H9 (cell line): Measurements from ENCODE around the gene AGBL4. TPM values are rescaled to one million over a fixed set of nuclear protein-coding genes. Genes with fewer than 3 reads are reported as not detected.

Source experiments
- DNase-seq: peaks from one replicate; pipeline ENCODE4 v3.0.0-alpha.2; 2017
- H2AFZ ChIP-seq: one replicate; pipeline ENCODE4 v1.6.1; 2013; ENCODE audit warnings: mild to moderate bottlenecking, low read length, control low read depth, moderate library complexity
- H2AK5ac ChIP-seq: 2 replicates; pipeline ENCODE4 v1.6.1; 2013; ENCODE audit warnings: low read length, control low read depth, mixed read lengths; ENCODE audit not compliant: insufficient read length
- H2BK120ac ChIP-seq: one replicate; pipeline ENCODE4 v1.6.1; 2013; ENCODE audit warnings: low read depth, mild to moderate bottlenecking, low read length, control low read depth, inconsistent platforms; ENCODE audit not compliant: poor library complexity, severe bottlenecking
- H2BK12ac ChIP-seq: 2 replicates; pipeline ENCODE4 v1.6.1; 2013; ENCODE audit warnings: low read length, control low read depth, mixed read lengths, low read depth; ENCODE audit not compliant: insufficient read length
- H2BK15ac ChIP-seq: 2 replicates; pipeline ENCODE4 v1.6.1; 2013; ENCODE audit warnings: low read depth, low read length, control low read depth
- H2BK20ac ChIP-seq: one replicate; pipeline ENCODE4 v1.6.1; 2013; ENCODE audit warnings: low read depth, mild to moderate bottlenecking, low read length, control low read depth, inconsistent platforms; ENCODE audit not compliant: poor library complexity, severe bottlenecking
- H2BK5ac ChIP-seq: 2 replicates; pipeline ENCODE4 v1.6.1; 2013; ENCODE audit warnings: low read length, control low read depth, mixed read lengths; ENCODE audit not compliant: insufficient read length
- H3K14ac ChIP-seq: 2 replicates; pipeline ENCODE4 v1.6.1; 2013; ENCODE audit warnings: low read length, control low read depth; ENCODE audit not compliant: insufficient read depth
- H3K18ac ChIP-seq: 2 replicates; pipeline ENCODE4 v1.6.1; 2013; ENCODE audit warnings: low read depth, mild to moderate bottlenecking, mixed read lengths, low read length, control low read depth; ENCODE audit not compliant: insufficient read length
- H3K23ac ChIP-seq: 2 replicates; pipeline ENCODE4 v1.6.1; 2013; ENCODE audit warnings: low read length, control low read depth, mixed read lengths, low read depth; ENCODE audit not compliant: insufficient read length
- H3K23me2 ChIP-seq: 2 replicates; pipeline ENCODE4 v1.6.1; 2013; ENCODE audit warnings: low read depth, mild to moderate bottlenecking, mixed read lengths, low read length, control low read depth; ENCODE audit not compliant: insufficient read length, poor library complexity, severe bottlenecking
- H3K27ac ChIP-seq: 2 replicates; pipeline ENCODE4 v1.5.1; 2013; ENCODE audit warnings: low read length, control low read depth, mixed read lengths, low read depth; ENCODE audit not compliant: insufficient read length
- H3K27me3 ChIP-seq: 2 replicates; pipeline ENCODE4 v1.6.1; 2013; ENCODE audit warnings: low read length, control low read depth, inconsistent platforms; ENCODE audit not compliant: insufficient read depth
- H3K4ac ChIP-seq: 2 replicates; pipeline ENCODE4 v1.6.1; 2013; ENCODE audit warnings: low read depth, mild to moderate bottlenecking, control low read depth, inconsistent platforms, low read length, moderate library complexity
- H3K4me1 ChIP-seq: 2 replicates; pipeline ENCODE4 v1.6.1; 2013; ENCODE audit warnings: low read length, control low read depth, inconsistent platforms; ENCODE audit not compliant: insufficient read depth
- H3K4me2 ChIP-seq: 2 replicates; pipeline ENCODE4 v1.6.1; 2013; ENCODE audit warnings: low read length, control low read depth, mixed read lengths; ENCODE audit not compliant: insufficient read length, insufficient read depth
- H3K56ac ChIP-seq: 2 replicates; pipeline ENCODE4 v1.6.1; 2013; ENCODE audit warnings: low read depth, mild to moderate bottlenecking, mixed read lengths, low read length, control low read depth; ENCODE audit not compliant: insufficient read length
- H3K79me1 ChIP-seq: 2 replicates; pipeline ENCODE4 v1.6.1; 2013; ENCODE audit warnings: low read depth, mild to moderate bottlenecking, moderate library complexity, low read length, control low read depth, inconsistent platforms; ENCODE audit not compliant: insufficient read depth, poor library complexity, severe bottlenecking
- H3K79me2 ChIP-seq: 2 replicates; pipeline ENCODE4 v1.6.1; 2013; ENCODE audit warnings: low read length, control low read depth, inconsistent platforms; ENCODE audit not compliant: insufficient read depth
- H3K9ac ChIP-seq: 2 replicates; pipeline ENCODE4 v1.6.1; 2013; ENCODE audit warnings: low read length, control low read depth, mixed read lengths; ENCODE audit not compliant: insufficient read length; ENCODE audit errors: extremely low read depth
- H3K9me3 ChIP-seq: one replicate; pipeline ENCODE4 v1.6.1; 2013; ENCODE audit warnings: low read depth, low read length, inconsistent platforms; ENCODE audit not compliant: control insufficient read depth
- H3T11ph ChIP-seq: one replicate; pipeline ENCODE4 v1.6.1; 2013; ENCODE audit warnings: mild to moderate bottlenecking, low read length, control low read depth, inconsistent platforms
- H4K20me1 ChIP-seq: one replicate; pipeline ENCODE4 v1.6.1; 2013; ENCODE audit not compliant: control insufficient read depth, insufficient read length, insufficient read depth
- H4K5ac ChIP-seq: 2 replicates; pipeline ENCODE4 v1.6.1; 2013; ENCODE audit warnings: low read depth, mild to moderate bottlenecking, mixed read lengths, low read length, control low read depth; ENCODE audit not compliant: insufficient read length
- H4K8ac ChIP-seq: replicated peaks from 2 replicates; pipeline ENCODE4 v1.6.1; 2013; ENCODE audit warnings: low read length, control low read depth, mixed read lengths, low read depth; ENCODE audit not compliant: insufficient read length
- H4K91ac ChIP-seq: 2 replicates; pipeline ENCODE4 v1.6.1; 2013; ENCODE audit warnings: low read depth, mild to moderate bottlenecking, moderate library complexity, mixed read lengths, low read length, control low read depth; ENCODE audit not compliant: insufficient read length
- H3K27ac Mint-ChIP-seq, 3 experiments: 2 replicates in 2 of 3; 3 replicates in 1 of 3; pipeline ENCODE4 v1.8.0; 2020 to 2021; ENCODE audit warnings: mixed read lengths in 3 of 3, mild to moderate bottlenecking in 1 of 3, moderate library complexity in 1 of 3
- H3K27me3 Mint-ChIP-seq: 2 replicates; pipeline ENCODE4 v1.8.0; 2021; ENCODE audit warnings: low read depth, mild to moderate bottlenecking, moderate library complexity, mixed read lengths
- H3K36me3 Mint-ChIP-seq, 3 experiments: 2 replicates in 2 of 3; 3 replicates in 1 of 3; pipeline ENCODE4 v1.8.0; 2020 to 2021; ENCODE audit warnings: low read depth in 3 of 3, mixed read lengths in 3 of 3; ENCODE audit not compliant: insufficient read depth in 1 of 3
- H3K4me1 Mint-ChIP-seq, 2 experiments: 2 replicates each; pipeline ENCODE4 v1.8.0; 2020; ENCODE audit warnings: mixed read lengths in 2 of 2
- H3K4me3 Mint-ChIP-seq, 2 experiments: 2 replicates in 1 of 2; 3 replicates in 1 of 2; pipeline ENCODE4 v1.8.0; 2020 to 2021; ENCODE audit warnings: mild to moderate bottlenecking in 2 of 2, mixed read lengths in 2 of 2, moderate library complexity in 1 of 2
- H3K9me3 Mint-ChIP-seq, 2 experiments: 2 replicates in 1 of 2; 3 replicates in 1 of 2; pipeline ENCODE4 v1.8.0; 2020; ENCODE audit warnings: mild to moderate bottlenecking in 2 of 2, mixed read lengths in 2 of 2, moderate library complexity in 1 of 2
- WGBS: extraction: QIAGEN DNeasy Blood & Tissue Kit; methylation state at CpG from one replicate; pipeline ENCODE4 v1.1.7; 2013; ENCODE audit warnings: missing lambda C conversion rate, low lambda C conversion rate, mixed read lengths; ENCODE audit not compliant: insufficient read length; ENCODE audit errors: extremely low coverage; 5-methylcytosine and 5-hydroxymethylcytosine counted together
- total RNA-seq: library from RNA; stranded (reverse); gene quantifications from 2 replicates; pipeline ENCODE4 v1.2.1, GENCODE V29; 2021
- TF ChIP-seq, protein P1 (sequence below): fragments of 200-600 bp; sonication (generic); conservative IDR thresholded peaks from 3 replicates; pipeline ENCODE4 v1.8.0; 2021; ENCODE audit warnings: antibody characterized with exemption, mild to moderate bottlenecking

AGBL4 gene
- total RNA-seq, 1 experiment from 2014 or later = not detected

DNA sequence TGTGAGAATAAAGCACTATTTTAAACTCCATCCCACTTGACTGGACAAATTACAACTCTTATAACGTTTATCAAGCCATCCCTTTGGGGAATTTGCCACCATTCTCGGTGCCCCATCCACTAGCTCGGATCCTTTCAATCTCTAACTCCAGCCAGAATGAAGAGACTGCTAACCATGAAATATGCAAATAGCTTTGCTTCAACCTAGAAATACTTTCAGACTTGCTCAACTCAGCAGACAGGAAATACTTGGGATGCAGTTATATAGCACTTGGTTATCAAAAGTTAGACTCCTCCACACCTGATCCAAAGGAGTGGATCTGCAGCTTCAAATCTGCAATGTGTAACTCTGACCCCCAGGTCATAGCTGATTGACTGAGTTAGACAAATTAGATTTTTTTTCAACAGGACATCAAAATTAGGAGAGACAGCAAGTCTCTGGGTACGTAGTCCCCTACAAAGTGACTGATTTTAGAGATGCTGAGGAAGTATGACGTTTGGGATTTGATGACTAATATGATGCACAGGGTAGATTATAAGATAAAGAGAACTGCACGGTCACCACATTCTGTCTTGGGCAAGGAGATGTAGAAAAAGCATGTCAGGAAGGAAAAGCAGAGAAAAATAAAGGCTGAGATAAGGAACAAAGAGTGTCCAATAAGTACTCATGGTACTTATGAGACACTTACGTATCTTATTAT is 496.0 kb downstream of the AGBL4 start:
- no peaks in the 10 kb centered on the region for H3K4me1 ChIP-seq
- H3K9ac ChIP-seq = no peak overlapping the region
- H3K4me1 Mint-ChIP-seq = no peaks in the 10 kb centered on the region
- no peak overlapping the region for H3K27ac ChIP-seq
- H3K14ac ChIP-seq = no peak overlapping the region
- no peak overlapping the region for H4K8ac ChIP-seq
- H3K36me3 Mint-ChIP-seq = peaks cover 0 to 12% (median 10%) of the 10 kb centered on the region in 3 experiments; a peak in 5 of 7 replicates
- H4K91ac ChIP-seq = no peak overlapping the region
- no peak overlapping the region for H2BK120ac ChIP-seq
- H2BK12ac ChIP-seq = no peak overlapping the region
- no peak overlapping the region for H3K4me2 ChIP-seq
- no CpG with 5 or more reads among the region's 7 CpGs for WGBS
- H3K9me3 Mint-ChIP-seq = peaks cover 88 to 91% of the 10 kb centered on the region in 2 experiments
- no peak overlapping the region for H2AK5ac ChIP-seq
- no peak overlapping the region for H3K4me3 Mint-ChIP-seq
- H3K18ac ChIP-seq = no peak overlapping the region
- no peaks in the 10 kb centered on the region for H3K79me2 ChIP-seq
- H2BK5ac ChIP-seq = no peak overlapping the region
- no peak overlapping the region for H3T11ph ChIP-seq
- TF ChIP-seq, protein P1, sequence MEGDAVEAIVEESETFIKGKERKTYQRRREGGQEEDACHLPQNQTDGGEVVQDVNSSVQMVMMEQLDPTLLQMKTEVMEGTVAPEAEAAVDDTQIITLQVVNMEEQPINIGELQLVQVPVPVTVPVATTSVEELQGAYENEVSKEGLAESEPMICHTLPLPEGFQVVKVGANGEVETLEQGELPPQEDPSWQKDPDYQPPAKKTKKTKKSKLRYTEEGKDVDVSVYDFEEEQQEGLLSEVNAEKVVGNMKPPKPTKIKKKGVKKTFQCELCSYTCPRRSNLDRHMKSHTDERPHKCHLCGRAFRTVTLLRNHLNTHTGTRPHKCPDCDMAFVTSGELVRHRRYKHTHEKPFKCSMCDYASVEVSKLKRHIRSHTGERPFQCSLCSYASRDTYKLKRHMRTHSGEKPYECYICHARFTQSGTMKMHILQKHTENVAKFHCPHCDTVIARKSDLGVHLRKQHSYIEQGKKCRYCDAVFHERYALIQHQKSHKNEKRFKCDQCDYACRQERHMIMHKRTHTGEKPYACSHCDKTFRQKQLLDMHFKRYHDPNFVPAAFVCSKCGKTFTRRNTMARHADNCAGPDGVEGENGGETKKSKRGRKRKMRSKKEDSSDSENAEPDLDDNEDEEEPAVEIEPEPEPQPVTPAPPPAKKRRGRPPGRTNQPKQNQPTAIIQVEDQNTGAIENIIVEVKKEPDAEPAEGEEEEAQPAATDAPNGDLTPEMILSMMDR = no peak
- H4K5ac ChIP-seq = no peak overlapping the region
- no peaks in the 10 kb centered on the region for H3K79me1 ChIP-seq
- H3K4ac ChIP-seq = no peak overlapping the region
- no peaks in the 10 kb centered on the region for H3K27me3 Mint-ChIP-seq
- no peaks in the 10 kb centered on the region for H3K27me3 ChIP-seq
- DNase-seq = no peak
- H4K20me1 ChIP-seq = no peaks in the 10 kb centered on the region
- no peak overlapping the region for H2BK15ac ChIP-seq
- no peaks in the 10 kb centered on the region for H3K23me2 ChIP-seq
- H2BK20ac ChIP-seq = no peak overlapping the region
- H3K27ac Mint-ChIP-seq = no peak overlapping the region
- no peak overlapping the region for H3K56ac ChIP-seq
- no peak overlapping the region for H2AFZ ChIP-seq
- peaks cover 83% of the 10 kb centered on the region for H3K9me3 ChIP-seq
- no peak overlapping the region for H3K23ac ChIP-seq
